Thymus (tissue), 11 donors: ENCODE measurements around the gene CDKL4. TPM values are rescaled to one million over a fixed set of nuclear protein-coding genes. Genes with fewer than 3 reads are reported as not detected.
"Not testable (repeated sequence)": the region's sequence is repeated elsewhere in the genome, so short reads cannot be mapped to it uniquely, and the experiment has no call there.

Experiments
- DNase-seq, 9 donors: peaks; one replicate each; pipeline ENCODE4 v3.0.0-alpha.2; 2013; ENCODE audit warnings: low spot score in 9 of 9, low read depth in 6 of 9, missing footprints in 1 of 9
- H3K27ac ChIP-seq, 2 donors: one replicate each; pipeline ENCODE4 v1.5.1; 2013; ENCODE audit warnings: control low read depth in 1 of 2, low read depth in 1 of 2, low read length in 1 of 2, mild to moderate bottlenecking in 1 of 2, moderate library complexity in 1 of 2
- H3K27me3 ChIP-seq, 2 donors: one replicate each; pipeline ENCODE4 v1.5.1; 2013; ENCODE audit warnings: low read length in 1 of 2; ENCODE audit not compliant: control insufficient read depth in 2 of 2, insufficient read depth in 1 of 2
- H3K36me3 ChIP-seq, 2 donors: one replicate each; pipeline ENCODE4 v1.5.1; 2013; ENCODE audit warnings: low read length in 1 of 2, mild to moderate bottlenecking in 1 of 2, moderate library complexity in 1 of 2; ENCODE audit not compliant: control insufficient read depth in 2 of 2, insufficient read depth in 2 of 2
- H3K4me1 ChIP-seq, 2 donors: one replicate each; pipeline ENCODE4 v1.5.1; 2013; ENCODE audit warnings: low read length in 2 of 2; ENCODE audit not compliant: control insufficient read depth in 2 of 2, insufficient read depth in 2 of 2
- H3K4me3 ChIP-seq, 2 donors: one replicate each; pipeline ENCODE4 v1.5.1; 2013; ENCODE audit warnings: low read length in 2 of 2, control low read depth in 1 of 2, mild to moderate bottlenecking in 1 of 2
- H3K9me3 ChIP-seq, 2 donors: one replicate each; pipeline ENCODE4 v1.5.1; 2013; ENCODE audit warnings: low read length in 1 of 2, mild to moderate bottlenecking in 1 of 2; ENCODE audit not compliant: control insufficient read depth in 2 of 2, insufficient read depth in 1 of 2
- WGBS: extraction: QIAGEN DNeasy Blood & Tissue Kit; methylation state at CpG from one replicate; pipeline ENCODE4 v1.1.7; 2013; 5-methylcytosine and 5-hydroxymethylcytosine counted together
- polyA plus RNA-seq: library from polyadenylated mRNA; stranded (reverse); fragments of 200-250 nt; gene quantifications from one replicate; pipeline ENCODE4 v1.2.3, GENCODE V29; 2013
- total RNA-seq: library from RNA; stranded (reverse); fragments of 120-200 nt; gene quantifications from one replicate; pipeline ENCODE4 v1.2.4, GENCODE V29; 2013
- donor health status: healthy.

CDKL4 gene
- total and polyA plus RNA-seq, 2 donors = 0.43 to 0.99 TPM

- 86% methylated on average over 8 of the region's 8 CpGs for WGBS
- no peaks in the 10 kb centered on the region for H3K9me3 ChIP-seq
- no peak overlapping the region for H3K27ac ChIP-seq
- H3K36me3 ChIP-seq = no peaks in the 10 kb centered on the region
- no peaks in the 10 kb centered on the region for H3K27me3 ChIP-seq
- H3K4me3 ChIP-seq = no peak overlapping the region
- peaks cover 0 to 5% of the 10 kb centered on the region in 2 donors for H3K4me1 ChIP-seq
- DNase-seq = no peak
Observed at GRCh38 chr2:39141334-39142271, 102.2 kb downstream of the CDKL4 start.

DNA sequence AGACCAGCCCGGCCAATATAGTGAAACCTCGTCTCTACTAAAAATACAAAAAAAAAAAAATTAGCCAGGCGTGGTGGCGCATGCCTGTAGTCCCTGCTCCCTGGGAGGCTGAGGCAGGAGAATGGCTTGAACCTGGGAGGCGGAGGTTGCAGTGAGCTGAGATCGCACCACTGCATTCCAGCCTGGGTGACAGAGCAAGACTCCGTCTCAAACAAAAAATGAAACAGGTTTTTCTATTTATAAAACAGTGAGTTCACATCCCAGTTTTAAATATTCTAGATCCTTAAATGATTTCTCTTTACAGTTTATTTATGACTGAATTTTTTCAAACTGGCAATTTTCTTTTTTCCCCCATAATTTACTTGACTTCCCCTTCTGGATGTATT lies 102.8 kb downstream of the CDKL4 start:
- H3K27me3 ChIP-seq, H3K4me3 ChIP-seq, H3K4me1 ChIP-seq, H3K27ac ChIP-seq, H3K9me3 ChIP-seq, H3K36me3 ChIP-seq, DNase-seq: not testable (repeated sequence)
- 98% methylated on average over 7 of the region's 7 CpGs for WGBS

DNA sequence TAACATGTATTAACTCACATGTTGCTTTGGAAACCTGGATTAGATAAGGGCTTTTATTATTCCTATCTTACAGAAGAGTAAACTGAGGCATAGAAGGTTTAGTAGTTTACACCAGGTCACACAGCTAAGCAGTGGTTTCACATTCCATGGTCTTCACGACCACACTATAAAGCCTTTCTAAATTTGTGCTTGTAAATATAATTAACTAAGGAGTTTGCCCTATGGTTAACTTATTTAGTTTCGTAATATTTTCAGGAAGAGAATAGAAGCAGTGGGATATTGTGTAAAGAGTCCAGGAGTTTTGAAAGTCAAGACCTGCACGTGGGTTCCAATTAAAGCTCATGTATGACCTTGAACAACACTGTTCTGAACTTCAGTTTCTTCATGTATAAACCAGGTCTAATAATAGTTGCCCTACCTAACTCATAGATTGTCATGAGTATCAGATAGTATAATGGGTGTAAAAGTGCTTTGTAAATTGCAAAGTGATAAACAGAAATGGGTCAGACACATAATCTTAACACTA lies 103.4 kb downstream of the CDKL4 start:
- peaks cover 8 to 15% of the 10 kb centered on the region in 2 donors for H3K4me1 ChIP-seq
- H3K27me3 ChIP-seq = no peaks in the 10 kb centered on the region
- 94% methylated on average over 3 of the region's 3 CpGs for WGBS
- H3K27ac ChIP-seq = no peak overlapping the region
- H3K4me3 ChIP-seq = no peak overlapping the region
- H3K36me3 ChIP-seq = no peaks in the 10 kb centered on the region
- H3K9me3 ChIP-seq = no peaks in the 10 kb centered on the region
- no peak for DNase-seq

- Histone ChIP-seq H3K4me1 (peaks cover 8 to 15% of the 10 kb centered on the region in 2 donors), H3K4me3 (no peak overlapping the region), H3K9me3 (no peaks in the 10 kb centered on the region), H3K36me3 (no peaks in the 10 kb centered on the region), H3K27me3 (no peaks in the 10 kb centered on the region), H3K27ac (no peak overlapping the region)
- DNase-seq = no peak
- 72% methylated on average over 2 of the region's 2 CpGs for WGBS
Observed at GRCh38 chr2:39139511-39140237, 104.1 kb downstream of the CDKL4 start.

- no peak for DNase-seq
- Histone ChIP-seq H3K36me3 (no peaks in the 10 kb centered on the region), H3K4me1 (peaks cover 8 to 15% of the 10 kb centered on the region in 2 donors), H3K27ac (no peak overlapping the region), H3K4me3 (no peak overlapping the region), H3K27me3 (no peaks in the 10 kb centered on the region), H3K9me3 (no peaks in the 10 kb centered on the region)
- WGBS = 96% methylated on average over 8 of the region's 8 CpGs
Observed at GRCh38 chr2:39138837-39139211, 104.9 kb downstream of the CDKL4 start.

DNA sequence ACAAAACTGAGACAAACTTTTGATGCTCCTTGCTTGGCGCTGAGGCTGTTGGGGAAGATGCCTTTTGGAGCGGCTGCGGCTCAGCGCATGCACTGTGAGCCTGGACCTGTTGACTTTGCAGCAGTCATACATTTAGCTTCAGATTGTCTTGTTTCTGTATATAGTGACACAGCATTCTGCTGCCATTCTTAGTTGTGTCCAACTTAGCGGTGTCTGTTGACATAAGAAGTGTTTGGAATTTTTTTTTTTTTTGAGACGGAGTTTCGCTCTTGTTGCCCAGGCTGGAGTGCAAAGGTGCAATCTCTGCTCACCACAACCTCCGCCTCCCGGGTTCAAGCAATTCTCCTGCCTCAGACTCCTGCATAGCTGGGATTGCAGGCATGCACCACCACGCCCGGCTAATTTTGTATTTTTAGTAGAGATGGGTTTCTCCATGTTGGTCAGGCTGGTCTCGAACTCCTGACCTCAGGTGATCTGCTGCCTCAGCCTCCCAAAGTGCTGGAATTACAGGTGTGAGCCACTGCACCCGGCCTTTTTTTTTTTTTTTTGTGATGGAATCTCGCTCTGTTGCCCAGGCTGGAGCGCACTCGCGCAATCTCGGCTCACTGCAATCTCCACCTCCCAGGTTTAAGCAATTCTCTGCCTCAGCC lies 105.5 kb downstream of the CDKL4 start:
- H3K4me1 ChIP-seq = peaks cover 8 to 15% of the 10 kb centered on the region in 2 donors
- DNase-seq, H3K27ac ChIP-seq, H3K36me3 ChIP-seq, H3K9me3 ChIP-seq, H3K27me3 ChIP-seq, H3K4me3 ChIP-seq: not testable (repeated sequence)
- 98% methylated on average over 18 of the region's 18 CpGs for WGBS

DNA sequence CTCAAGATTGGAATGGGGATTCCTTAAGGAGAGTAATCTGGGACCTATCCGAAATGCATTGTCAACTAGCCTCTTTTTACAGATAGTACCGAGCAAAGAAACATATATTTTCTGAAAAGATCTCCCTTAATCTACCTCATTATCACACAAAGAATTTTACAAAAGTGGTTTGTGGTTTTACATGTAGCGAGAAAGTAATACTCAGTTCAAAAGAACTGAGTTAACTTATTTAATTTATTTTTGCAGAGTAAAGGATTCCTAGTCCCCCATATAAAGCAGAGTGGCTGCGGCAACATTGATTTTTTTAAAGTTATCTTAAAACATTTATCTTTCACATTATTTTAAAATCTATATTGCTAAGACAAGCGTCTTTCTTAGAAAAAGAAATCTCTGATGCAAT lies 107.0 kb downstream of the CDKL4 start:
- H3K27me3 ChIP-seq = no peaks in the 10 kb centered on the region
- no peaks in the 10 kb centered on the region for H3K36me3 ChIP-seq
- WGBS = 16% methylated on average over 5 of the region's 5 CpGs
- H3K9me3 ChIP-seq = no peaks in the 10 kb centered on the region
- no peak for DNase-seq
- H3K4me3 ChIP-seq = no peak overlapping the region
- H3K27ac ChIP-seq = peak overlapping the region in 1 of 2 donors; percentile 24
- H3K4me1 ChIP-seq = peaks cover 8 to 15% of the 10 kb centered on the region in 2 donors

DNA sequence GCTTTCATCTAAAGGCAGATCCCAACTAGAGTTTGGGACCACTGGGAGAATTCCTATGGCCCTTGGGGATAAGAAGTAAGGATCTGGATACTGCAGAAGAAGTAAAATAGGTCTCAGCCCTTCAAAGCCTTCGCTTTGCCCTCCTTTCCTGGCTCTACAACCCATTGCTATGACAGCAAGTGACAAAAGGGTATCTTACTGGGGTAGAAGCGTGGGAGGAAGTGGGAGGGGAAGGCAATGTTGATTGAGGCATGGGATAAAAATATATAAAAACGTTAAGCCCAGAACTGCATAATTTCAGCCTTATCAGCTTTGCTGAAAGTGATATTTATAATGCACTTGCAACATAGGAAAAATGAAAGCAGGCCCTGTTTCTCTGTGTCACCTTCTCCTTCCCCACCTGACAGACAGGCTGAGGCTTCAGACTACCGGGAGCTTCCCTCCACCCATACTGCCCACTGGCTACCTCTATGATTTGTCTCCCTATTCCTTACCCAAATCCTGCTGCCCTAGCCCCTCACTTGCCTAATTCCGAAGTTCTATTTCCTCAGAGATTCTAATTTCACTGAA lies 108.0 kb downstream of the CDKL4 start:
- peak in 1 of 9 donors; percentile 44 for DNase-seq
- Histone ChIP-seq H3K4me1 (peaks cover 8 to 15% of the 10 kb centered on the region in 2 donors), H3K36me3 (no peaks in the 10 kb centered on the region), H3K27me3 (no peaks in the 10 kb centered on the region), H3K4me3 (no peak overlapping the region), H3K9me3 (no peaks in the 10 kb centered on the region), H3K27ac (no peak overlapping the region)
- 43% methylated on average over 5 of the region's 5 CpGs for WGBS
